HG02571 (cell line): ENCODE data around the gene CIROP.
"Not testable (repeated sequence)": the region's sequence is repeated elsewhere in the genome, so short reads cannot be mapped to it uniquely, and the experiment has no call there.

Experiments used
- ATAC-seq: cut with Tn5 transposase; IDR thresholded peaks from one replicate; pipeline ENCODE4 v1.9.1; 2021; ENCODE audit warnings: mild to moderate bottlenecking, moderate library complexity; ENCODE audit not compliant: unreplicated experiment

Gene CIROP

GRCh38 chr14:23115039-23115731, 10.4 kb upstream of the CIROP start:
- no peak for ATAC-seq

DNA sequence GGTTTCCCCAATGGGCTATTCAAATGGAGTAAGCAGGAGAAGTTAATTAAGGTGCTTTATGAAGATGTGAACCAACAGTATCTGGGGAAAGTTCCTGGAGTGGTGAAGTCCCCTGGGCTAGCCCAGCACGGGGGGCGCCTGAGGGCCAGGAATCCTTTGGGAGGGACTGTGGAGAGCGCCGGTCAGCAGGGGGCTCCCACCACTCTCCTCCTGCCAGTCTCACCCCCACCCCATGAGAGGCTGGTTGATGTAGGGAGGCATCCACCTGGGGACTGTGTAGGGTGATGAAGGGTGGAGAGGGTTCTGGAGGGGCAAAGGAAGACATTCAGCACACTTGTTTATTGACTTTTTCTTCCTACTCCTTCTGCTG, 9.9 kb upstream of the CIROP start:
- ATAC-seq, result no peak

DNA sequence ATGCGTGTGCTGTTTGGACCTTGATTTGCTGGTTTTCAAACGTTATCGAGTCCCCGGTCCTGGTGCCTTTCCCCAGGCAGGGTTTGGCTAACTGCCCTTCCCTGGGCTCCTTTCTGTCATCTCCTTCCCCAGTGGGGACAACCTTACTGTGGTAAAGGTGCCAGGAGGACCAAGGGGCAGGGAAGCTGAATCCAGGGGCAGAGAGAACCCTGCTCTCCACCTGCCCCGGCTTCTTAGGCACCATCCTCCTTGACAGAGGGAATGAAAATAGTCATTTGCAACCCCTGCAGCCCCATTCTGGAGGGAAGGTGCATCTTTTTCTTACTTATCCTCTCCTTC, 9.3 kb upstream of the CIROP start:
- ATAC-seq, result no peak

- ATAC-seq, result no peak
Measured at GRCh38 chr14:23113431-23114119, 8.8 kb upstream of the CIROP start.

GRCh38 chr14:23112359-23113178, 7.8 kb upstream of the CIROP start:
- no peak for ATAC-seq

GRCh38 chr14:23110579-23111365, 6.0 kb upstream of the CIROP start:
- no peak for ATAC-seq

GRCh38 chr14:23109769-23110168, 5.0 kb upstream of the CIROP start:
- no peak for ATAC-seq

GRCh38 chr14:23108169-23108568, 3.4 kb upstream of the CIROP start:
- not testable (repeated sequence) for ATAC-seq

DNA sequence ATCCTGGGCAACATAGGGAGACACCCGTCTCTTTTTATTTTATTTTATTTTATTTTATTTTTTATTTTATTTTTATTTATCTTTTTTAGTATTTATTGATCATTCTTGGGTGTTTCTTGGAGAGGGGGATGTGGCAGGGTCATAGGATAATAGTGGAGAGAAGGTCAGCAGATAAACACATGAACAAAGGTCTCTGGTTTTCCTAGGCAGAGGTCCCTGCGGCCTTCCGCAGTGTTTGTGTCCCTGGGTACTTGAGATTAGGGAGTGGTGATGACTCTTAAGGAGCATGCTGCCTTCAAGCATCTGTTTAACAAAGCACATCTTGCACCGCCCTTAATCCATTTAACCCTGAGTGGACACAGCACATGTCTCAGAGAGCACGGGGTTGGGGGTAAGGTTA, 2.8 kb upstream of the CIROP start:
- ATAC-seq, result not testable (repeated sequence)

DNA sequence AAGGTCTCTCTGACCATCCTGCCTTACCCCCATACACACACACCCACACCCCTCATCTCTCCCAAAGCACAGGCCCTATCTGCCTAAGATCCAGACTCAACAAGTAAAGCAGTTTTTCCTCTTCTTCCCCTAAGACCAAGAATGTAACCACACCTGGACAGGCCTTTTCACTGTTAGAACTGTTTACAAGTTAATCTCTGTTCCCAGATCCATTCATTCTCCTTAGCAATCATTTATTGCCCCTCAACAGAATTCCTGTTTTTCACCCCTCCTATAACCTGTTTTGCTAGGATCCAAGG, 1.9 kb upstream of the CIROP start:
- no peak for ATAC-seq

DNA sequence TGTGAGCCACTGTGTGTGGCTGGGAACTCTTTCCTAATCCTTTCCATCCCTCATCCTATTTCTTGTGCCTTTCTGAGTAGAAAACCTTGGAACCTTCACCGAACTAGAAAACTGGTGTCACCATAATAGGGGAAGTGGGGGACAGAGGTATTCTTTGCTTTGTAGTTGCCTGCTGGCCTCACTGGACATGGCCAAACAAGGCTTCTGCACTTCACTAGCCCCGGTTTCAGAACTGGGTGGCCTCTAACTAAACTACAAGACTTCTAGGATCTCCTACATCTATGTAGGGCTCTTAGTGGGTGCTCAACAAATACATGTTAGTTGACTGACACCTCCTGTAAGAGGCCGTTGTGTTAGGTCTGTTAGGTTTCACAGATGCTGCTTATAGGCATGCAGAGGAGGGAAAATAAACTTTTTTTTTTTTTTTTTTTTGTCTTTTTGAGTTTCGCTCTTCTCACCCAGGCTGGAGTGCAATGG, 597 bp upstream of the CIROP start:
- no peak for ATAC-seq

GRCh38 chr14:23104070-23104590, 659 bp downstream of the CIROP start:
- ATAC-seq, result no peak

- no peak for ATAC-seq
Measured at GRCh38 chr14:23103581-23103980, 1.2 kb downstream of the CIROP start.

DNA sequence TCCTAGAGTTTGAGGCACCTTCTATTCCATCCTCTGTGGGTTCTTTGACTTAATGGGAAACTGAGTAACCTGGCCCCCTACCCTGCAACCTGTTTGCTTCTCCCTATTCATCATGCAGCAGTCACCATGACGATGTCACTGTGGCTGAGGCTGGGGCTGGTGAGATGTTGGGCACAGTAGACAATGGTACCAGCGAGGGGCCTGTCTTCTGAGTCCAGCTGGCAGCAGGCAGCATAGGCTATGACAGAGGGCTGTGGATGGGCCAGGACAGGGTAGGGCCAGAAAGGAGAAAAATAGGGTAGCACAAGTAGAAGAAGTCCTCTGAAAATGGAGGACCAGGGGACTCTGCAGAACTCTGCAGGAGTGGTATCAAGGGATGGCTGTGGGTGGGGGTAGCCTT, 2.0 kb downstream of the CIROP start:
- no peak for ATAC-seq

GRCh38 chr14:23101986-23102625, 2.7 kb downstream of the CIROP start:
- ATAC-seq, result no peak

GRCh38 chr14:23101213-23101970, 3.4 kb downstream of the CIROP start:
- ATAC-seq, result no peak

GRCh38 chr14:23099212-23099861, 5.5 kb downstream of the CIROP start:
- ATAC-seq, result no peak

DNA sequence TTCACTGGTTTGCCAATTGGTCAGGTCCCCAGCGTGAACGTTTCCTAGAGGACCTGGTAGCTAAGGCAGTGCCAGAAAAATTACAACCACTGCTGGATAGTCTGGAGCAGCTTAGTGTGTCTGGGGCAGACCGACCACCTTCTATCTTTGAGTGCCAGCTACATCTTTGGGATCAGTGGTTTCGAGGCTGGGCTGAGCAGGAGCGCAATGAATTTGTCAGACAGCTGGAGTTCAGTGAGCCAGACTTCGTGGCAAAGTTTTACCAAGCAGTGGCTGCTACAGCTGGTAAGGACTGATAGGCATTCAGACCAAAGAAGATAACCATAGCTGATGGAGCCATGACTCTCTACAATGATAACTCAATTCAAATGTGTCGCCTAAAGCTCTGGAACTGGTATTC, 7.0 kb downstream of the CIROP start:
- ATAC-seq, result no peak
